Endodermal cell (in vitro differentiated cells): ENCODE measurements around the gene OR10H3. TPM values are rescaled to one million over a fixed set of nuclear protein-coding genes. Genes with fewer than 3 reads are reported as not detected.
"Not testable (repeated sequence)": the region's sequence is repeated elsewhere in the genome, so short reads cannot be mapped to it uniquely, and the experiment has no call there.

Experiments used
- DNase-seq: peaks from one replicate; pipeline ENCODE4 v3.0.0-alpha.2; 2017
- H3K27ac ChIP-seq: 2 replicates; pipeline ENCODE4 v1.5.1; 2013; ENCODE audit warnings: mild to moderate bottlenecking, low read depth, low read length, moderate library complexity
- H3K27me3 ChIP-seq: 2 replicates; pipeline ENCODE4 v1.6.1; 2013; ENCODE audit warnings: mild to moderate bottlenecking, low read length, moderate library complexity; ENCODE audit not compliant: insufficient read depth, control insufficient read depth, poor library complexity, severe bottlenecking
- H3K36me3 ChIP-seq: 2 replicates; pipeline ENCODE4 v1.7.0; 2013; ENCODE audit warnings: mild to moderate bottlenecking, low read length, moderate library complexity; ENCODE audit not compliant: control insufficient read depth, insufficient read depth
- H3K4me1 ChIP-seq: one replicate; pipeline ENCODE4 v1.7.0; 2013; ENCODE audit warnings: low read length; ENCODE audit not compliant: control insufficient read depth, insufficient read depth
- H3K4me3 ChIP-seq: 2 replicates; pipeline ENCODE4 v1.5.1; 2013; ENCODE audit warnings: mild to moderate bottlenecking, low read length, moderate library complexity
- H3K9ac ChIP-seq: 2 replicates; pipeline ENCODE4 v1.6.1; 2013; ENCODE audit warnings: mild to moderate bottlenecking, low read length, moderate library complexity; ENCODE audit not compliant: poor library complexity, severe bottlenecking; ENCODE audit errors: extremely low read depth
- H3K9me3 ChIP-seq: 2 replicates; pipeline ENCODE4 v1.6.1; 2013; ENCODE audit warnings: mild to moderate bottlenecking, low read length, moderate library complexity; ENCODE audit not compliant: control insufficient read depth
- H3K27ac Mint-ChIP-seq: 2 replicates; pipeline ENCODE4 v1.8.0; 2020; ENCODE audit warnings: mixed read lengths
- H3K27me3 Mint-ChIP-seq: 2 replicates; pipeline ENCODE4 v1.8.0; 2021; ENCODE audit warnings: mild to moderate bottlenecking, mixed read lengths; ENCODE audit not compliant: insufficient read depth
- H3K36me3 Mint-ChIP-seq: 2 replicates; pipeline ENCODE4 v1.8.0; 2020; ENCODE audit warnings: low read depth, mixed read lengths
- H3K4me1 Mint-ChIP-seq: 2 replicates; pipeline ENCODE4 v1.8.0; 2020; ENCODE audit warnings: mixed read lengths
- H3K4me3 Mint-ChIP-seq: 2 replicates; pipeline ENCODE4 v1.8.0; 2020; ENCODE audit warnings: mild to moderate bottlenecking, moderate library complexity, mixed read lengths
- H3K9me3 Mint-ChIP-seq: 2 replicates; pipeline ENCODE4 v1.8.0; 2020; ENCODE audit warnings: mild to moderate bottlenecking, mixed read lengths
- WGBS, 2 experiments: methylation state at CpG; one replicate each; pipeline versions ENCODE4 v1.1.5 to v1.1.7; 2013; ENCODE audit warnings: missing lambda C conversion rate in 2 of 2, mixed read lengths in 1 of 2; ENCODE audit not compliant: insufficient coverage in 1 of 2, insufficient read length in 1 of 2; 5-methylcytosine and 5-hydroxymethylcytosine counted together
- total RNA-seq, 2 donors: library from RNA; stranded (reverse); fragmentation: NEBNext Ultra II Directional in 1 of 2; extraction: Animal tissue kit (Norgen Biotek cat#: 25700) in 1 of 2; gene quantifications; 2 replicates in 1 of 2; 3 replicates in 1 of 2; pipeline ENCODE4 v1.2.1, GENCODE V29; 2021
- TF ChIP-seq, protein P1 (sequence below): fragments of 200-600 bp; sonication (generic); conservative IDR thresholded peaks from 2 replicates; pipeline ENCODE4 v1.5.0; 2021; ENCODE audit warnings: antibody characterized with exemption, mild to moderate bottlenecking

OR10H3 gene
- total RNA-seq, 2 donors from 2014 or later: not detected

DNA sequence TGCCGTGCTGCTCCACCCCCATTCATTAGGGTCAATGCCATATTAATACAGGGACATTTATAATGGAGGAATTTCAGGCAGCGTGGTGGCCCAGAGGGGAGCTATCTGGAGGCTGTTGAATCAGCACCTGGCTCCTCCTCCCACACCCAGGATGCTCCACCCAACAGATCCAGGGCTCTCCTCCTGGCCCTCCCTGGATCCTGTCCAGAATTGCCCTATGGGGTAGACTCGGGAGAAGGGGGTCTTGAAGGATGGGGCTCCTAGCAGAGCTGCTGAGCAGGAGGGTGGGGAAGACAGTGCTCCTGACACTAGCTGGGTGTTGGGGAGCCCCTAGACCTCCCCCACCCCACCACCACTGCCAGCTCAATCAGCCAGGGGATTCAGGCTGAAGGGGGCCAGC is 44.4 kb downstream of the OR10H3 start:
- H3K27me3 ChIP-seq: no peaks in the 10 kb centered on the region
- H3K9me3 ChIP-seq: peaks cover 25% of the 10 kb centered on the region
- peaks cover 2% of the 10 kb centered on the region for H3K36me3 Mint-ChIP-seq
- H3K36me3 ChIP-seq: no peaks in the 10 kb centered on the region
- H3K4me3 Mint-ChIP-seq: no peak overlapping the region
- H3K27ac ChIP-seq: no peak overlapping the region
- H3K9ac ChIP-seq: no peak overlapping the region
- no peak overlapping the region for H3K27ac Mint-ChIP-seq
- no peaks in the 10 kb centered on the region for H3K4me1 ChIP-seq
- TF ChIP-seq, protein P1, sequence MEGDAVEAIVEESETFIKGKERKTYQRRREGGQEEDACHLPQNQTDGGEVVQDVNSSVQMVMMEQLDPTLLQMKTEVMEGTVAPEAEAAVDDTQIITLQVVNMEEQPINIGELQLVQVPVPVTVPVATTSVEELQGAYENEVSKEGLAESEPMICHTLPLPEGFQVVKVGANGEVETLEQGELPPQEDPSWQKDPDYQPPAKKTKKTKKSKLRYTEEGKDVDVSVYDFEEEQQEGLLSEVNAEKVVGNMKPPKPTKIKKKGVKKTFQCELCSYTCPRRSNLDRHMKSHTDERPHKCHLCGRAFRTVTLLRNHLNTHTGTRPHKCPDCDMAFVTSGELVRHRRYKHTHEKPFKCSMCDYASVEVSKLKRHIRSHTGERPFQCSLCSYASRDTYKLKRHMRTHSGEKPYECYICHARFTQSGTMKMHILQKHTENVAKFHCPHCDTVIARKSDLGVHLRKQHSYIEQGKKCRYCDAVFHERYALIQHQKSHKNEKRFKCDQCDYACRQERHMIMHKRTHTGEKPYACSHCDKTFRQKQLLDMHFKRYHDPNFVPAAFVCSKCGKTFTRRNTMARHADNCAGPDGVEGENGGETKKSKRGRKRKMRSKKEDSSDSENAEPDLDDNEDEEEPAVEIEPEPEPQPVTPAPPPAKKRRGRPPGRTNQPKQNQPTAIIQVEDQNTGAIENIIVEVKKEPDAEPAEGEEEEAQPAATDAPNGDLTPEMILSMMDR: no peak
- H3K27me3 Mint-ChIP-seq: no peaks in the 10 kb centered on the region
- H3K4me1 Mint-ChIP-seq: no peaks in the 10 kb centered on the region
- no peak overlapping the region for H3K4me3 ChIP-seq
- WGBS, 2 experiments: 71 to 75% methylated on average over 1 to 2 of the region's 3 CpGs
- DNase-seq: no peak
- peaks cover 78% of the 10 kb centered on the region for H3K9me3 Mint-ChIP-seq

DNA sequence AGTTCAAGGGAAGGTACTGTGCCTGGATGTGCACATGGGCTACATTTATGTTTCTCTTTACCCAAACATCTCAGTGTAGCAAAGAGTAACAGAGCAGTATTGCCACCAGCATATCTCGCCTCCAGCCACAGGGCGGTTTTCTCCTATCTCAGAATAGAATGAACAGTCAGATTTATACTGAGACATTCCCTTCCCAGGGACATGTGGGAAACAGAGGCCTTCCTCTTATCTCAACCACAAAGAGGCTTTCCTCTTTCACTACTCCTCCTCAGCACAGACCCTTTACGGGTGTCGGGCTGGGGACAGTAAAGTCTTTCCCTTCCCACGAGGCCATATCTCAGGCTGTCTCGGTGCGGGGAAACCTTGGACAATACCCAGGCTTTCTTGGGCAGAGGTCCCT is 45.1 kb downstream of the OR10H3 start:
- WGBS, 2 experiments: 81 to 86% methylated on average over 7 of the region's 7 CpGs
- H3K27me3 Mint-ChIP-seq, H3K36me3 Mint-ChIP-seq: not testable (repeated sequence)

DNA sequence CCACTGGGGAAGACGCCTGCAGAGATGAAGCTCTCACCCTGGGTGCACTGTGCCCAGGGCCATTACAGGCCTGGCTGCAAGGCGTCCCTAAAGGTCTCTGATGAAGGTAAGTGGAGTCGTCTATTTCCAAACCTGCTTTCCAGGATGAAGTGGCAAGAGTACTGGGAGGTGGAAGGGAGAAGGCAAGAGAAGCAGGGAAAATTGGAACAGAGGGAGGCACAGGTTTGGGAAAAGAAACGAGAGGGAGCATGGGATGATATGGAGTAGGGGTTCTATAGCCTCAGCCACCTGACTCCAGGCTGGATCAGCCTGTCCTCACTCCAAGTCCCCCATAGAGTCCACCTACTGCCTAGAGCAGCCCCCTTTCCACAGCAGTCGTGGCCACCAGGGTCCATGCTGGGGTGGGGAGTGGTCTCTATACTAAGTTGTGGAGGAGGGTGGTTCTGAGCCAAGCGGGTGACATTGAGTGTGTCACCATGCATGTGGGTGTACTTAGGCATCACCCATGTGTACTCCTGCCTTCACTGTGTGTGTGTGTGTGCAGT is 49.9 kb downstream of the OR10H3 start, which contains the start of gene OR10H5:
Gene OR10H5, plus strand, starts transcription at position 51 of the 545 bp plus-strand sequence. CDS start 6,388 bp downstream, outside the sequence.
- no peaks in the 10 kb centered on the region for H3K27me3 Mint-ChIP-seq
- peaks cover 90% of the 10 kb centered on the region for H3K9me3 Mint-ChIP-seq
- H3K27ac ChIP-seq: no peak within 1 kb of the TSS
- no peak within 1 kb of the TSS for H3K4me3 ChIP-seq
- DNase-seq: no peak
- H3K4me1 Mint-ChIP-seq: no peaks in the 10 kb centered on the region
- WGBS, 2 experiments: 55 to 68% methylated on average over 5 to 6 of the region's 6 CpGs
- no peak within 1 kb of the TSS for H3K9ac ChIP-seq
- H3K36me3 Mint-ChIP-seq: peaks cover under 1% of the 10 kb centered on the region
- peaks cover 30% of the 10 kb centered on the region for H3K9me3 ChIP-seq
- H3K4me1 ChIP-seq: no peaks in the 10 kb centered on the region
- TF ChIP-seq, protein P1: no peak
- no peaks in the 10 kb centered on the region for H3K27me3 ChIP-seq
- no peaks in the 10 kb centered on the region for H3K36me3 ChIP-seq
- H3K4me3 Mint-ChIP-seq: no peak within 1 kb of the TSS
- no peak within 1 kb of the TSS for H3K27ac Mint-ChIP-seq

More for the DNA sequence above, 45.1 kb downstream of the OR10H3 start:
- H3K9ac ChIP-seq, H3K4me1 Mint-ChIP-seq, H3K27ac Mint-ChIP-seq, DNase-seq, H3K4me3 Mint-ChIP-seq, H3K4me3 ChIP-seq, H3K27me3 ChIP-seq, H3K27ac ChIP-seq, H3K4me1 ChIP-seq, H3K36me3 ChIP-seq: not testable (repeated sequence)
- peaks cover 18% of the 10 kb centered on the region for H3K9me3 ChIP-seq
- peaks cover 78% of the 10 kb centered on the region for H3K9me3 Mint-ChIP-seq
